Activated CD8-positive, alpha-beta T cell treated with anti-CD3 and anti-CD28 coated beads, Interleukin-2, amount 10 ng/mL, durations not matched to agents 7 days and 5 days (primary cell): ENCODE measurements around the gene MOCS1. TPM values are rescaled to one million over a fixed set of nuclear protein-coding genes. Genes with fewer than 3 reads are reported as not detected.
"Not testable (repeated sequence)": the region's sequence is repeated elsewhere in the genome, so short reads cannot be mapped to it uniquely, and the experiment has no call there.

ENCODE experiments used
- ATAC-seq: fragments of 150-1000 bp; cut with Tn5 transposase; one replicate; pipeline ENCODE4 v1.10.0; 2021; ENCODE audit warnings: moderate library complexity
- CTCF ChIA-PET: fragments of 350-600 bp; sonication (Branson Sonifier 250); formaldehyde crosslinking; loops from one replicate; lab custom pipeline; 2021; ENCODE audit warnings: antibody characterized with exemption; lab: Charles Lee
- POLR2A ChIA-PET: fragments of 350-600 bp; sonication (Branson Sonifier 250); formaldehyde crosslinking; loops from one replicate; lab custom pipeline; 2021; ENCODE audit warnings: antibody characterized with exemption; lab: Charles Lee
- DNase-seq: peaks from one replicate; pipeline ENCODE4 v3.0.0-alpha.2; 2020
- H3K27ac Mint-ChIP-seq: one replicate; pipeline ENCODE4 v1.8.0; 2021; ENCODE audit warnings: mild to moderate bottlenecking, mixed read lengths
- H3K27me3 Mint-ChIP-seq: one replicate; pipeline ENCODE4 v1.8.0; 2021; ENCODE audit warnings: low read depth, mixed read lengths
- H3K36me3 Mint-ChIP-seq: one replicate; pipeline ENCODE4 v1.8.0; 2021; ENCODE audit warnings: low read depth, mixed read lengths
- H3K4me1 Mint-ChIP-seq: one replicate; pipeline ENCODE4 v1.8.0; 2021; ENCODE audit warnings: low read depth, mixed read lengths
- H3K4me3 Mint-ChIP-seq: one replicate; pipeline ENCODE4 v1.8.0; 2021; ENCODE audit warnings: mild to moderate bottlenecking, mixed read lengths
- H3K9me3 Mint-ChIP-seq: one replicate; pipeline ENCODE4 v1.8.0; 2022; ENCODE audit warnings: mixed read lengths; ENCODE audit not compliant: insufficient read depth
- total RNA-seq, 2 experiments: library from RNA; stranded (reverse); gene quantifications; one replicate each; pipeline ENCODE4 v1.2.3, GENCODE V29; 2021

Gene MOCS1
- not detected for total RNA-seq

DNA sequence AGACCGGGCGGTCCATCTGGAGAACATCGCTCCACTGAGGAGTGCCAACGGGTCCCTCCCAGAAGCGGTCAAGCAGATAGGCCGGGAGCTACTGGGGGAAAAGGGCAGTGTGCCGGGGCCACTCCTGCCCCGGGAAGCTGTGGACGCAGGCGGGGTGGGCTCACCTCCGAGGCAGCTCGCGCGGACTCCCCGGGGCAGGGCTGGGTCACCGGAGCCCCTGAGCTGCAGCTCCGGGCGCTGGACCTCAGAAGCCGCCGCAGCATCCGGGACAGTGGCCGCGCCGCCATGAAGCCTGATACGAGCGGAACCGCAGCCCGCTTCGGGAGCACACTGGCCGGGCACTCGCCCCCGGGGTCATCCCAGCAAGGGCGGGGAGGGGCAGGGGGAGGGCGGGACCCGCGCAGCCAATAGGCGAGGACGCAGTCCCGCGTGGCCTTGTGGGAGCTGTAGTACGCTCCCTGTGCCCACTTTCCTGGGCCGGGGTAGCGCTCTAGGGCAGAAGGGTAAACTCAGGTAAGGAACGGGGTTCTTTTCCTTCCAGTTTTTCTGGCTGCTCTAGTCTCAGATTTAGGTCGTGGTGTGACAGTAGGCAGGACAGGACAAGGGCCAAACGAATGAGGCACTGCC, at the start of gene MOCS1:
Gene MOCS1, minus strand, starts transcription at position 332 of the 627 bp plus-strand sequence. Its CDS starts 45 bp downstream, at position 287.
- peaks cover 20% of the 10 kb centered on the region for H3K27me3 Mint-ChIP-seq
- DNase-seq (peak; percentile 35), ATAC-seq (peak; percentile 83)
- H3K4me1 Mint-ChIP-seq = peaks cover 5% of the 10 kb centered on the region
- ChIA-PET POLR2A (no interaction called here), CTCF (no interaction called here)
- H3K36me3 Mint-ChIP-seq = no peaks in the 10 kb centered on the region
- no peak within 1 kb of the TSS for H3K27ac Mint-ChIP-seq
- peak within 1 kb of the TSS; percentile 60 for H3K4me3 Mint-ChIP-seq
- no peaks in the 10 kb centered on the region for H3K9me3 Mint-ChIP-seq

DNA sequence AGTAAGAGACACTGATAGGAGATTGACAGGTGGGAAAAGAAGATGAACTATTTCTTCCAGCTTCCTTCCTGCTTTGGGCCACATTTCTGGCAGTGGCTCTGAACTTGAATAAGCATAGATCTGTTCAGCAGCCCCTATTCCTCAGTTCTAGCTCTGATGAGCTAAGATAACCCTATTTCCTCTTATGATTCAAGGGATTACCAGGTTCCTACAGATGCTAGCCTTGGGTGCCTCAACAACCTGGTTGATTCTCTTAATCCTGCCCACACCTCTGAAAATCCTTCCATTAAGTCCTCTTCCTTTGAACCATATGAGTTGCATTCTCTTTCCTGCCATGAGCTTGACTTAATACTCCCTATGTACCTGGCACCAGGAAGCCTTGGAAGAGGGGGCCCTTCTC, 49.8 kb upstream of the MOCS1 start:
- Mint-ChIP-seq H3K36me3 (no peaks in the 10 kb centered on the region), H3K4me3 (no peak overlapping the region), H3K27me3 (peaks cover 3% of the 10 kb centered on the region), H3K27ac (no peak overlapping the region), H3K9me3 (no peaks in the 10 kb centered on the region), H3K4me1 (no peaks in the 10 kb centered on the region)
- POLR2A ChIA-PET = interaction anchor here (0.6 kb wide), 1 partner anchor 1018 kb away, joined by 3 read pairs; no protein-coding TSS in a partner anchor
- CTCF ChIA-PET = no interaction called here
- no peak for DNase-seq
- no peak for ATAC-seq

DNA sequence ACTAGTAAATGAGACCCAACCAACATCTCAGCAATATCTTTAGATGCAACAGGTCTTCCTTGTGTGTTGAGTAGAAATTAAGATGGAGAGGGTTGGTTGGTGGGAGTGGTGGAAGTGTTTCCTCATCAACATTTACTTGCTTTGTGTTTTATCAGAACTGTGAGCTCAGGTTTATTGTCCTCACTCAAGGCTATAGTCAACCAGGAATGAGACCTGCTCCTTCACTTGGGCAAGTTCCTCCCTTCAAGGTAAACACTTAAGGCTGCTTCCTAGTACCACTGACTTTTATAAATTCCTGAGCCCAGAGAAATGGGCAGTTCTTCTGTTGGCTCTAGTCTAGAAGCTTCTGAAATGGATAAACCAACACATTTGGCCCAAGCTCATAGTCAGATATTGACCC, 48.9 kb upstream of the MOCS1 start:
- Mint-ChIP-seq H3K27ac (no peak overlapping the region), H3K27me3 (peaks cover 3% of the 10 kb centered on the region), H3K36me3 (no peaks in the 10 kb centered on the region), H3K4me3 (no peak overlapping the region), H3K4me1 (no peaks in the 10 kb centered on the region), H3K9me3 (no peaks in the 10 kb centered on the region)
- DNase-seq (no peak), ATAC-seq (no peak)
- CTCF ChIA-PET = no interaction called here
- POLR2A ChIA-PET = interaction anchor here (0.6 kb wide), 1 partner anchor 1017 kb away, joined by 3 read pairs; no protein-coding TSS in a partner anchor

- ATAC-seq = no peak
- no peaks in the 10 kb centered on the region for H3K4me1 Mint-ChIP-seq
- H3K27ac Mint-ChIP-seq = no peak overlapping the region
- H3K36me3 Mint-ChIP-seq = no peaks in the 10 kb centered on the region
- POLR2A ChIA-PET = no interaction called here
- peaks cover 3% of the 10 kb centered on the region for H3K27me3 Mint-ChIP-seq
- no peak for DNase-seq
- H3K9me3 Mint-ChIP-seq = no peaks in the 10 kb centered on the region
- no peak overlapping the region for H3K4me3 Mint-ChIP-seq
- CTCF ChIA-PET = no interaction called here
These were observed 48.5 kb upstream of the MOCS1 start for GRCh38 chr6:39982720-39983119.

- no peaks in the 10 kb centered on the region for H3K4me1 Mint-ChIP-seq
- ATAC-seq = no peak
- CTCF ChIA-PET = no interaction called here
These were observed 46.7 kb upstream of the MOCS1 start for GRCh38 chr6:39980839-39981580.

GRCh38 chr6:39979461-39980328, 45.4 kb upstream of the MOCS1 start:
- Mint-ChIP-seq H3K9me3 (no peaks in the 10 kb centered on the region), H3K27ac (no peak overlapping the region), H3K36me3 (no peaks in the 10 kb centered on the region), H3K4me3 (no peak overlapping the region), H3K4me1 (no peaks in the 10 kb centered on the region), H3K27me3 (peaks cover 3% of the 10 kb centered on the region)
- no peak for DNase-seq
- ChIA-PET POLR2A (no interaction called here), CTCF (no interaction called here)
- no peak for ATAC-seq

More at GRCh38 chr6:39980839-39981580, 46.7 kb upstream of the MOCS1 start:
- Mint-ChIP-seq H3K27me3 (peaks cover 3% of the 10 kb centered on the region), H3K4me3 (no peak overlapping the region), H3K9me3 (no peaks in the 10 kb centered on the region), H3K27ac (no peak overlapping the region), H3K36me3 (no peaks in the 10 kb centered on the region)
- peak; percentile 32 for DNase-seq
- POLR2A ChIA-PET = no interaction called here

- no peaks in the 10 kb centered on the region for H3K4me1 Mint-ChIP-seq
- ATAC-seq (no peak), DNase-seq (no peak)
- ChIA-PET CTCF (no interaction called here), POLR2A (no interaction called here)
- H3K9me3 Mint-ChIP-seq = no peaks in the 10 kb centered on the region
- H3K36me3 Mint-ChIP-seq = no peaks in the 10 kb centered on the region
- H3K27me3 Mint-ChIP-seq = peaks cover 6% of the 10 kb centered on the region
- H3K4me3 Mint-ChIP-seq = no peak overlapping the region
- no peak overlapping the region for H3K27ac Mint-ChIP-seq
These were observed 44.0 kb upstream of the MOCS1 start for GRCh38 chr6:39978240-39978639.

DNA sequence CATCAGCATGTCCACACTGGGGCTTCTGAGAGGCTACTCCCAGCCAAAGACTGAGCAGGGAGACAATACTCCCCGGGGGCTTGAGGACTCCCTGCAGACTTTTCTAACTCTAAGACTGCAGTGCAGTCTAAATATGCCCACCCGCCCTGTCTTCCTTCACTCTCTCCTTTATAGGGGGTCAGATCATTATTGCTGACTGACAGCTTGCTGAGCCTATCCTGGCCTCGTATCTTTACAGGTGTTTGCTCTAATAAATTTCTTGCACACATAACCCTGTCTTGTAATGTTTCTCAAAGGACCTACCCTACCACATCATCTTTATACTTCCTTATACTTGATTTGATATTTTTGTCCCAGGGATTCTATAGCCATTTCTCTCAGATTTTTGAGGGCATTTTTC, 39.4 kb upstream of the MOCS1 start:
- CTCF ChIA-PET = no interaction called here
- Mint-ChIP-seq H3K9me3 (no peaks in the 10 kb centered on the region), H3K27ac (no peak overlapping the region), H3K4me3 (no peak overlapping the region), H3K36me3 (no peaks in the 10 kb centered on the region), H3K4me1 (no peaks in the 10 kb centered on the region), H3K27me3 (peaks cover 3% of the 10 kb centered on the region)
- ATAC-seq (no peak), DNase-seq (no peak)
- POLR2A ChIA-PET = no interaction called here

- H3K36me3 Mint-ChIP-seq, H3K4me3 Mint-ChIP-seq, CTCF ChIA-PET, H3K27me3 Mint-ChIP-seq, POLR2A ChIA-PET, H3K9me3 Mint-ChIP-seq, H3K27ac Mint-ChIP-seq, H3K4me1 Mint-ChIP-seq, ATAC-seq, DNase-seq: not testable (repeated sequence)
These were observed 38.5 kb upstream of the MOCS1 start for GRCh38 chr6:39972717-39973116.

DNA sequence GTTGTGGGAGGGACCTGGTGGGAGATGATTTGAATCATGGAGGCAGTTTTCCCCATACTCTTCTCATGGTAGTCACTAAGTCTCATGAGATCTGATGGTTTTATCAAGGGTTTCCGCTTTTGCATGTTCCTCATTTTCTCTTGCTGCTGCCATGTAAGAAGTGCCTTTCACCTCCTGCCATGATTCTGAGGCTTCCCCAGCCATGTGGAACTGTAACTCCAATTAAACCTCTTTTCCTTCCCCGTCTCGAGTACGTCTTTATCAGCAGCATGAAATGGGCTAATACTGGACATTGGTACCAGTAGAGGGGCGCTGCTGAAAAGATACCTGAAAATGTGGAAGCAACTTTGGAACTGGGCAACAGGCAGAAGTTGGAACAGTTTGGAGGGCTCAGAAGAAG, 36.9 kb upstream of the MOCS1 start:
- ATAC-seq, H3K27ac Mint-ChIP-seq, POLR2A ChIA-PET, H3K36me3 Mint-ChIP-seq, H3K9me3 Mint-ChIP-seq, H3K27me3 Mint-ChIP-seq, CTCF ChIA-PET, H3K4me3 Mint-ChIP-seq, DNase-seq, H3K4me1 Mint-ChIP-seq: not testable (repeated sequence)

- Mint-ChIP-seq H3K9me3 (no peaks in the 10 kb centered on the region), H3K4me1 (no peaks in the 10 kb centered on the region), H3K27ac (no peak overlapping the region), H3K4me3 (no peak overlapping the region), H3K27me3 (peaks cover 12% of the 10 kb centered on the region), H3K36me3 (no peaks in the 10 kb centered on the region)
- no peak for DNase-seq
- ChIA-PET CTCF (no interaction called here), POLR2A (no interaction called here)
- no peak for ATAC-seq
These were observed 31.5 kb upstream of the MOCS1 start for GRCh38 chr6:39965751-39966150.

- no peak overlapping the region for H3K4me3 Mint-ChIP-seq
- no peak overlapping the region for H3K27ac Mint-ChIP-seq
- H3K27me3 Mint-ChIP-seq = peaks cover 12% of the 10 kb centered on the region
- ChIA-PET POLR2A (no interaction called here), CTCF (no interaction called here)
- H3K36me3 Mint-ChIP-seq = no peaks in the 10 kb centered on the region
- no peaks in the 10 kb centered on the region for H3K4me1 Mint-ChIP-seq
- DNase-seq = no peak
- ATAC-seq = no peak
- no peaks in the 10 kb centered on the region for H3K9me3 Mint-ChIP-seq
These were observed 30.3 kb upstream of the MOCS1 start for GRCh38 chr6:39964530-39964929.
